RWPE2 (cell line): ENCODE data around the gene APLNR.

Source experiments
- ATAC-seq: fragments of 200-7000 bp; cut with Tn5 transposase; 3 replicates; pipeline ENCODE4 v1.9.1; 2021; ENCODE audit warnings: low read depth
- DNase-seq: peaks from one replicate; pipeline ENCODE4 v3.0.0-alpha.2; 2020; ENCODE audit warnings: low spot score
- H3K27ac ChIP-seq: fragments of 450-650 bp; 2 replicates; pipeline ENCODE4 v1.5.1; 2017; ENCODE audit warnings: mild to moderate bottlenecking; ENCODE audit not compliant: poor library complexity, severe bottlenecking
- H3K27me3 ChIP-seq: fragments of 250-450 bp; sonication (Bioruptor Pico); 2 replicates; pipeline ENCODE4 v1.5.1; 2021; ENCODE audit warnings: mild to moderate bottlenecking, moderate library complexity; ENCODE audit not compliant: insufficient read depth, poor library complexity, severe bottlenecking
- H3K36me3 ChIP-seq: fragments of 250-450 bp; sonication (Bioruptor Pico); 2 replicates; pipeline ENCODE4 v1.5.1; 2020; ENCODE audit warnings: low read depth, mild to moderate bottlenecking, moderate library complexity
- H3K4me1 ChIP-seq: fragments of 250-450 bp; sonication (Bioruptor Pico); 2 replicates; pipeline ENCODE4 v1.5.1; 2021; ENCODE audit warnings: mild to moderate bottlenecking, moderate library complexity; ENCODE audit not compliant: insufficient read depth, poor library complexity, severe bottlenecking
- H3K4me3 ChIP-seq: fragments of 250-450 bp; sonication (Bioruptor Pico); 2 replicates; pipeline ENCODE4 v1.5.1; 2021; ENCODE audit warnings: mild to moderate bottlenecking, moderate library complexity; ENCODE audit not compliant: severe bottlenecking
- H3K9me3 ChIP-seq: fragments of 250-450 bp; sonication (Bioruptor Pico); 2 replicates; pipeline ENCODE4 v1.5.1; 2021; ENCODE audit warnings: mild to moderate bottlenecking, moderate library complexity; ENCODE audit not compliant: severe bottlenecking
- TF ChIP-seq, protein P1 (sequence below): fragments of 450-650 bp; IDR thresholded peaks from one replicate; pipeline ENCODE4 v1.5.1; 2017; ENCODE audit warnings: mild to moderate bottlenecking, moderate library complexity; ENCODE audit not compliant: poor library complexity, severe bottlenecking

Gene APLNR

DNA sequence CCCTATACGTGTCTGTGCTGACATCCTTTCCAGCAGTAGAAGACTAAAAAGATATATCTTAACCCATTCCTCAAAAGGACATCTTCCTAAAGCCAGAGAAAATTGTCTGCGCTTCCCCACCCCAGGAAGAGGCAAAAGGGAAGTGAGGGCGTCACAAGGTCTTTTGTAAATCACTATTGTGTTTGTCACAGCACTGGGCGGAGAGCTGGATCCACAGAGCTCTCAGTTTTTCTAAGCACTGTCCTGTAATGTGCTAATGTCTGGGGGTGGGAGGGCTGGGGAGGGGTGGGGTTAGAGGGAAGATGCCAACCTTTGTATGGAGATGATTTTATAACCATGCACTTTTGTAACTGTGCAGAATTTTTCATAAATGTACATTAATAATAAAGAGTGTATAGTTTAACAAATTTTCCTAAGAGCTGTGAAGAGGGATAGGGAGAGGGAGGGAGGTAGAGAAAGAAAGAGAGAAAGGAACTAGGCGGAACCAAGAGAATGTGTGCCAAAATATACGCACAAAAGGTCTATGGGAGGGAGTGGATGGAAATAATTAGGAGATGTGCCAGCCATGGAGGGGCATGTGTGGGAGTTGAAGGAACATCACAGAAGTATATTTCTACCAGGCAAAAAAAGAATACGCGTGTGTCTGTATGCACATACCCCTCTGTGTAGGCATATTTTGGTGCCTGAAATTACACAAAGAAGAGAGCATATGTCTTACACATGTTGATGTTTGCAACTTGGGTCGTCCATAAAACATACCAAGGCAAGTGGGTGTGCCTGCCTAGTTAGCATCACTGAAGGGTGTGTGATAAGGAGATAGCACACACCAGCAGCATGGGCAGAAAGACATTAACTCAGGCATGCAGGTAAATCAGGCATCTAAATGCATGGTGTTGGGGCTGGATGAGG lies 45.5 kb downstream of the APLNR start:
- no peak overlapping the region for H3K27ac ChIP-seq
- no peak for DNase-seq
- H3K36me3 ChIP-seq, result no peaks in the 10 kb centered on the region
- H3K4me1 ChIP-seq, result no peaks in the 10 kb centered on the region
- ATAC-seq, result no peak
- peaks cover 4% of the 10 kb centered on the region for H3K27me3 ChIP-seq
- H3K4me3 ChIP-seq, result no peak overlapping the region
- H3K9me3 ChIP-seq, result no peaks in the 10 kb centered on the region
- TF ChIP-seq, protein P1, sequence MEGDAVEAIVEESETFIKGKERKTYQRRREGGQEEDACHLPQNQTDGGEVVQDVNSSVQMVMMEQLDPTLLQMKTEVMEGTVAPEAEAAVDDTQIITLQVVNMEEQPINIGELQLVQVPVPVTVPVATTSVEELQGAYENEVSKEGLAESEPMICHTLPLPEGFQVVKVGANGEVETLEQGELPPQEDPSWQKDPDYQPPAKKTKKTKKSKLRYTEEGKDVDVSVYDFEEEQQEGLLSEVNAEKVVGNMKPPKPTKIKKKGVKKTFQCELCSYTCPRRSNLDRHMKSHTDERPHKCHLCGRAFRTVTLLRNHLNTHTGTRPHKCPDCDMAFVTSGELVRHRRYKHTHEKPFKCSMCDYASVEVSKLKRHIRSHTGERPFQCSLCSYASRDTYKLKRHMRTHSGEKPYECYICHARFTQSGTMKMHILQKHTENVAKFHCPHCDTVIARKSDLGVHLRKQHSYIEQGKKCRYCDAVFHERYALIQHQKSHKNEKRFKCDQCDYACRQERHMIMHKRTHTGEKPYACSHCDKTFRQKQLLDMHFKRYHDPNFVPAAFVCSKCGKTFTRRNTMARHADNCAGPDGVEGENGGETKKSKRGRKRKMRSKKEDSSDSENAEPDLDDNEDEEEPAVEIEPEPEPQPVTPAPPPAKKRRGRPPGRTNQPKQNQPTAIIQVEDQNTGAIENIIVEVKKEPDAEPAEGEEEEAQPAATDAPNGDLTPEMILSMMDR, result no peak

DNA sequence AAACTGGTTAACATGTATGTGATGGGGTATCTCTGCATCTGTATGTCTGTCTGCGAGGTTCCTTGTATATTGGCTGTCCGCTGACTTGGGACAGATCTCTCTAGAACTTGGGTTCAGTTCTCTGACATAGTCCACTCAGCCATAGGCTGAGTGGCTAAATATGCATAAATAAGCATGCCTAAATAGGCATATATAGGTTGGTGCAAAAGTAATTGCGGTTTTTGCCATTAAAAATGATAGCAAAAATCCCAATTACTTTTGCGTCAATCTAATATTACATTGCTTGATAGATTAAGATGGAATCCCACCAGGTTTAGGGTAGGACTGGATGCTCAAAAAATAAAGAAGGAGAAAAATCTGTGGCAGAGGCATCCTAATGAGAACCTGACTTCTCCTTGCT lies 46.5 kb downstream of the APLNR start:
- Histone ChIP-seq H3K27ac (no peak overlapping the region), H3K9me3 (no peaks in the 10 kb centered on the region), H3K36me3 (no peaks in the 10 kb centered on the region), H3K27me3 (peaks cover 4% of the 10 kb centered on the region), H3K4me3 (no peak overlapping the region), H3K4me1 (no peaks in the 10 kb centered on the region)
- DNase-seq (no peak), ATAC-seq (no peak)
- TF ChIP-seq, protein P1, result no peak
